Measurements from ENCODE around the gene SEC22B. TPM values are rescaled to one million over a fixed set of nuclear protein-coding genes. Genes with fewer than 3 reads are reported as not detected.
"Not testable (repeated sequence)": the region's sequence is repeated elsewhere in the genome, so short reads cannot be mapped to it uniquely, and the experiment has no call there.

Gene SEC22B
- polyA plus RNA-seq, 2 donors: 9.8 to 10.0 TPM

DNA sequence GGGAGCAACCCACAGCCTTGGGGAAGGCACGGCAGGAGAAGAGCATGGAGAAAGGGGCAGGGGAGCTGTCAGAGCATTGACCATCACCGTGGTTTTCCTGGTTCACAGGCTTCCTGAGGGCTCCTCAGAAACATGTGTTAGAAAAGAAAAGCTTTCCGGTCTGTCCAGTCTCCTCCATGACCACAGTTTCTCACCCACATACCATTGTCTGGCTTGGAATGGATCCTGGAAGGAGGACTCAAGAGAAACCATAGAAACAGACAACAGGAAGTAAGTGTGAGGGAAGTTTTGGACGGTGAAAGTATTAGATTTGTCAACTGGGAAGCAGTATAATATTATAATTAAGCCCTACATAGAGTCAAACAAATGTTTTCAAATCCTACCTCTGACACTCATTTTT, 55.8 kb downstream of the SEC22B start:
- not testable (repeated sequence) for H3K27ac ChIP-seq (ENCODE audit: low read depth in 2 of 2, low read length in 1 of 2); H3K27me3 ChIP-seq (ENCODE audit: control insufficient read depth in 1 of 2, insufficient read depth in 2 of 2, low read length in 2 of 2); H3K36me3 ChIP-seq (ENCODE audit: control insufficient read depth in 2 of 2, insufficient read depth in 2 of 2, low read length in 1 of 2); H3K4me3 ChIP-seq (ENCODE audit: low read depth in 1 of 2, low read length in 2 of 2); H3K4me1 ChIP-seq (ENCODE audit: control insufficient read depth in 2 of 2, insufficient read depth in 2 of 2, low read length in 1 of 2); H3K9me3 ChIP-seq (ENCODE audit: control insufficient read depth in 2 of 2, insufficient read depth in 1 of 2, low read depth in 1 of 2, low read length in 1 of 2)
- WGBS, 2 donors: 40% methylated on average over 1 of the region's 4 CpGs; no CpG with 5 or more reads in 1 of the 2 donors

DNA sequence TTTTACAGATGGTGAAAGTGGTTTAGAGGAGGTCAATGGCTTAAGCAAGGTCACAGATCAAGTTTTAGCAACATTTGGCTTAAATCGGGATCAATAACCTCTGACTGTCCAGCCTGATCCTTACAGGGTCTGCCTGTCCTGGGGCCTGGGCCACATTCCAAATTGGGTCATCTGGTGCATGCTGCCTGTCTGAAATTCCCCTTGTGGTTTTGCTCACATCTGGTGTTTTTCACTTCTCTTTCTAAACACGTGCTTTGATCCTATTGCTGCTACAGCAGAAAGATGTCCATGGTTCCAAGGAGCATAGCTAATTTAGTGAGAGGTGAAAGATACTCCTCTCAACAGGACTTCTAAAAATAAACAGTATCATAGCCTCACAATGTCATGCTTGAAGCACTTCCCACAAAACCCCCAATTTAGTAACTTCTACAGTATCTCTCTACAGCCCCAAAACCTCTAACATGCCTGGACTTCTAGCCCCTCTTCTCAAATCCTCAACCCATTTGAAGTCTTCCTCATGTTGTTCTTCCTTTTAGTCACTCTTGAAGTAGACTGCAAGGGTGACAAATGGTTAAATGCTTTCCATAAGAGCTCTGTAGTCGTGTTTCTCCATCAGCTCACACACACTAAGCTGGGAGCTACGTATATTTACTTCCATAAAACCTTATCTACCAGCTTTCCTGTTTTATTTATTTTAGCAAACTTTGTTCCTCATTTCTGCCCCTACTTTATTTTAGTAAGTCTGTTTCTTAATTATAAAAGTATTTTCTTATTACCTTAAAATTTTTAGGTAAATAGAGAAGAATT, 58.7 kb downstream of the SEC22B start:
- H3K27me3 ChIP-seq (ENCODE audit: control insufficient read depth in 1 of 2, insufficient read depth in 2 of 2, low read length in 2 of 2); H3K9me3 ChIP-seq (ENCODE audit: control insufficient read depth in 2 of 2, insufficient read depth in 1 of 2, low read depth in 1 of 2, low read length in 1 of 2); H3K4me3 ChIP-seq (ENCODE audit: low read depth in 1 of 2, low read length in 2 of 2); H3K36me3 ChIP-seq (ENCODE audit: control insufficient read depth in 2 of 2, insufficient read depth in 2 of 2, low read length in 1 of 2); H3K27ac ChIP-seq (ENCODE audit: low read depth in 2 of 2, low read length in 1 of 2); H3K4me1 ChIP-seq (ENCODE audit: control insufficient read depth in 2 of 2, insufficient read depth in 2 of 2, low read length in 1 of 2): not testable (repeated sequence)
- WGBS, 2 donors: 47 to 57% methylated on average over 2 to 3 of the region's 4 CpGs

DNA sequence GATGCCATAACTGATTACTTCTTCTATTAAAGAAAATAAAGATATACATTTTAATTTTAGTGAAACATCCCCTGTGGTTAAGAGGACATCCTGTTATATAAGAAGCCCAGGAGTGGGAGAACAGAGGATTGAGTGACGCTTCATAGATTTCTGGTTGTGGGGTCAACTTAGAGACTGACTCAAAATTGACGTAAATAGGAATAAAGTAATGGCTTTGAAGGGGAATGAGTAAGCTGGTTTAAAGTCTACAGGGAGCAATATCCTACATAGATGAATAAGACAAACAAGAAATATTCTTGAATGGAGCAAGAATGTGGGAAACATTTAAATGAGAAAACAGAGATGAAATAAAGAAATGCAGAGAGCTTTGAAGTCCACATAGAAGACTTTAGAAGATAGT, 60.2 kb downstream of the SEC22B start:
- H3K4me1 ChIP-seq (ENCODE audit: control insufficient read depth in 2 of 2, insufficient read depth in 2 of 2, low read length in 1 of 2); H3K36me3 ChIP-seq (ENCODE audit: control insufficient read depth in 2 of 2, insufficient read depth in 2 of 2, low read length in 1 of 2); H3K4me3 ChIP-seq (ENCODE audit: low read depth in 1 of 2, low read length in 2 of 2); H3K27me3 ChIP-seq (ENCODE audit: control insufficient read depth in 1 of 2, insufficient read depth in 2 of 2, low read length in 2 of 2); H3K27ac ChIP-seq (ENCODE audit: low read depth in 2 of 2, low read length in 1 of 2); H3K9me3 ChIP-seq (ENCODE audit: control insufficient read depth in 2 of 2, insufficient read depth in 1 of 2, low read depth in 1 of 2, low read length in 1 of 2): not testable (repeated sequence)
- 92 to 95% methylated on average over 2 of the region's 2 CpGs for WGBS, 2 donors

DNA sequence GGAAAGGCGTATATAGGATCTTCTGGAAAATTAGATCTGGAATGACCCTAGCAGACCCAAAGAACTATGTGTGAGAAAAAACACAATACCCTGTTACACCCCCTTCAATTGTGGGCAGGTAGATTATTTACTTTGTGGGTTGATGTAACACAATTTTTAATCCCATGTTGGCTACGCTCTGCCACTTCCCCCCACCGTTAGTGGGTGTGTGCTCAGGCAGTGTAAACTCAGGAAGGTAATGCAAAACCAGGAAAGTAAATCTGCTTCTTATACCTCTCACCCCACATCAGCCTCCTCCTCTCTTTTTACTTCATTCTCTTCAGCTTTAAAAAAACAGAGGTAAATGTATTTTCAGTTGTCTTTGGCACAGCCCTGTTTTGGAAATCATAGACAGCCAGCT, 63.2 kb downstream of the SEC22B start:
- H3K27me3 ChIP-seq (ENCODE audit: control insufficient read depth in 1 of 2, insufficient read depth in 2 of 2, low read length in 2 of 2); H3K36me3 ChIP-seq (ENCODE audit: control insufficient read depth in 2 of 2, insufficient read depth in 2 of 2, low read length in 1 of 2); H3K27ac ChIP-seq (ENCODE audit: low read depth in 2 of 2, low read length in 1 of 2); H3K9me3 ChIP-seq (ENCODE audit: control insufficient read depth in 2 of 2, insufficient read depth in 1 of 2, low read depth in 1 of 2, low read length in 1 of 2); H3K4me1 ChIP-seq (ENCODE audit: control insufficient read depth in 2 of 2, insufficient read depth in 2 of 2, low read length in 1 of 2); H3K4me3 ChIP-seq (ENCODE audit: low read depth in 1 of 2, low read length in 2 of 2): not testable (repeated sequence)
- 17 to 33% methylated on average over 1 of the region's 3 CpGs for WGBS, 2 donors

DNA sequence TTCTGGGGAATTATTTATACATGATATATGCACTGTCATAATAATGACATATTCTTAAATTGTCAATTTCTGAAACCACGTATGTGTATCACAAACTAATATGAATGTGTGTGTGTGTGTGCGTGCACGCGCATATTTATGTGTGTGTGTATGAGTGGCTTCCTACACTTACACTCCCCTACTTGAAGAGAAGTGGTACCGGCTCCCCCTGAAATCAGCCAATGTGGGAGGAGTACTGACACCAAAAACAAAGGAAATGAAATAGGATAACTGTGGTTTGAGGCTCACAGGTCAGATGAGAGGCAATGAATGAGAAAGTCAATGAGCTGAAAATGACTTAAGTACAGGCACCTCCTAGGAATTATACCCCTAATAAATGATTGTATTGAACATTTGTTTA, 64.1 kb downstream of the SEC22B start:
- H3K36me3 ChIP-seq (ENCODE audit: control insufficient read depth in 2 of 2, insufficient read depth in 2 of 2, low read length in 1 of 2); H3K27ac ChIP-seq (ENCODE audit: low read depth in 2 of 2, low read length in 1 of 2); H3K4me1 ChIP-seq (ENCODE audit: control insufficient read depth in 2 of 2, insufficient read depth in 2 of 2, low read length in 1 of 2); H3K27me3 ChIP-seq (ENCODE audit: control insufficient read depth in 1 of 2, insufficient read depth in 2 of 2, low read length in 2 of 2); H3K9me3 ChIP-seq (ENCODE audit: control insufficient read depth in 2 of 2, insufficient read depth in 1 of 2, low read depth in 1 of 2, low read length in 1 of 2); H3K4me3 ChIP-seq (ENCODE audit: low read depth in 1 of 2, low read length in 2 of 2): not testable (repeated sequence)
- WGBS, 2 donors: 83 to 87% methylated on average over 5 of the region's 5 CpGs

DNA sequence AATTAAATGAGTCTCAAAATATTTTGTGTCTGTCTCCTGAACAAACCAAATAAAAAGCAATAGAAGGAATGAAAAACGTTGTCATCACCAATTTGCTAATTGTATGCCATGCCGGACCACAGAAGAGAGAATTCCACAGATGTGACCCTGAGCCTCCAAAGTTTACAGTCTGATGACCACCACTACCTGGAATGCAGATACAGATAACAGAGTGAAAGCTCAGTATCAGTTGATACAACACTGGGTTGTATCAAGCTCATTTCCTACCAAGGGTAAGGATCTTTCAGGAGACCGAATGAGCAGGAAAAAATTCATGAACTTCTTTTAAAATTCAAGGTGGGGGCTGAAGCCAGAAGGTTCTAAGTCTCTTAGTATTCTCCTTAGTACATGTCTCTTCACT, 64.5 kb downstream of the SEC22B start:
- H3K36me3 ChIP-seq (ENCODE audit: control insufficient read depth in 2 of 2, insufficient read depth in 2 of 2, low read length in 1 of 2); H3K4me1 ChIP-seq (ENCODE audit: control insufficient read depth in 2 of 2, insufficient read depth in 2 of 2, low read length in 1 of 2); H3K27ac ChIP-seq (ENCODE audit: low read depth in 2 of 2, low read length in 1 of 2); H3K27me3 ChIP-seq (ENCODE audit: control insufficient read depth in 1 of 2, insufficient read depth in 2 of 2, low read length in 2 of 2); H3K4me3 ChIP-seq (ENCODE audit: low read depth in 1 of 2, low read length in 2 of 2); H3K9me3 ChIP-seq (ENCODE audit: control insufficient read depth in 2 of 2, insufficient read depth in 1 of 2, low read depth in 1 of 2, low read length in 1 of 2): not testable (repeated sequence)
- WGBS, 2 donors: no CpG with 5 or more reads among the region's 3 CpGs

DNA sequence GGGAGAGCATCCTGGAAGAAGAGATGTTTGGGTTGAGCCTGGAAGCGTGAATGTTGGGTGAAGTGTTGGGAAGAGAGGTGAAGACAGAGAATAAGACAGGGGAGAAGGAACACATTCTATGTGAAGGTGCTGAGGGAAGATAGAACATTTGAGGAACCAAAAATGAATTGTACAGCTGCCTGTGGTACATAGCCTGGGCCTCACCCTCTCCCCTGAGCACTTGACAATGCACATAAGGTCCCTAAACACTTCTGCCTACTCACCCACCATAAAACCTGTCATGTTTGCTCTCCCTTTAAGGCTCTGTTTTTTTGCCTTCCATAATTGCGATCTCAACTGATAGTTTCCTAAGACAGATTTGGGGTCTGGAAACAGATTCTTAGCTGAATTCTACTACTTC, 65.3 kb downstream of the SEC22B start:
- H3K9me3 ChIP-seq (ENCODE audit: control insufficient read depth in 2 of 2, insufficient read depth in 1 of 2, low read depth in 1 of 2, low read length in 1 of 2); H3K27me3 ChIP-seq (ENCODE audit: control insufficient read depth in 1 of 2, insufficient read depth in 2 of 2, low read length in 2 of 2); H3K36me3 ChIP-seq (ENCODE audit: control insufficient read depth in 2 of 2, insufficient read depth in 2 of 2, low read length in 1 of 2); H3K4me3 ChIP-seq (ENCODE audit: low read depth in 1 of 2, low read length in 2 of 2); H3K27ac ChIP-seq (ENCODE audit: low read depth in 2 of 2, low read length in 1 of 2); H3K4me1 ChIP-seq (ENCODE audit: control insufficient read depth in 2 of 2, insufficient read depth in 2 of 2, low read length in 1 of 2): not testable (repeated sequence)
- WGBS, 2 donors: 100% methylated on average over 1 of the region's 2 CpGs; no CpG with 5 or more reads in 1 of the 2 donors

DNA sequence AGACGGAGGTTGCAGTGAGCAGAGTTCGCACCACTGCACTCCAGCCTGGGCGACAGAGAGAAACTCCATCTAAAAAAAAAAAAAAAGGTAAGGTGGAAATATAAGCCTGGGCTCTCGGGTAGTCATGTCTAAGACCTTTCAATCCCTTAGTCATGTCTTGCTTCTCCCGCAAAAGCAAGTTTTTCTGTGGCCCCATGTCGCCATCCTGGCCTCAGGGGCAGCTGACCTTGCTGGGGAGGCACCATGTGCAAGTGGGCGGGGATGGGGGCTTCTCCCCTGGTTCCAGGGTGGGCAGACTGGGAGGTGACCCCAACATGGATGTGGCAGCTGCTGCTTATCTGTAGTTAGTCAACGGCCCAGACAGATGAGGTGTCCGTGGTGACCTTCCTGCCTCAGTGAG, 66.7 kb downstream of the SEC22B start:
- 89 to 97% methylated on average over 7 of the region's 9 CpGs for WGBS, 2 donors
- not testable (repeated sequence) for H3K4me1 ChIP-seq (ENCODE audit: control insufficient read depth in 2 of 2, insufficient read depth in 2 of 2, low read length in 1 of 2); H3K27ac ChIP-seq (ENCODE audit: low read depth in 2 of 2, low read length in 1 of 2); H3K27me3 ChIP-seq (ENCODE audit: control insufficient read depth in 1 of 2, insufficient read depth in 2 of 2, low read length in 2 of 2); H3K9me3 ChIP-seq (ENCODE audit: control insufficient read depth in 2 of 2, insufficient read depth in 1 of 2, low read depth in 1 of 2, low read length in 1 of 2); H3K4me3 ChIP-seq (ENCODE audit: low read depth in 1 of 2, low read length in 2 of 2); H3K36me3 ChIP-seq (ENCODE audit: control insufficient read depth in 2 of 2, insufficient read depth in 2 of 2, low read length in 1 of 2)

DNA sequence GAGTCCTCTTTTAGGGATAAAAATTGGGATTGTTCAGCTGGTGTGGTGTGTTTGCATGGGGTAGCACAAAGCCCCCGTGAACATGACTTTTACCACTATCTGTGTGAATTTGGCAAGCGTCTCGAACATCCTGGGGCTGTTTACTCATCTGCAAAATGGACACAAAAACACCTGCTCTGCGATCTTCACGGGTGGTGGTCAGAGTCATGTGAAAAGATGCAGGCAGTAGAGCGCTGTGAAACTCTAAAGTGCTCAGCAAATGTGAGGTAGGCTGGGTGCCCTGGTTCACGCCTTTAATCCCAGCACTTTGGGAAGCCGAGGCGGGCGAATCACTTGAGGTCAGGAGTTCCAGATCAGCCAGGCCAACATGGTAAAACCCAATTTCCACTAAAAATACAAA, 67.1 kb downstream of the SEC22B start:
- 90% methylated on average over 5 to 9 of the region's 10 CpGs for WGBS, 2 donors
- H3K4me3 ChIP-seq (ENCODE audit: low read depth in 1 of 2, low read length in 2 of 2); H3K36me3 ChIP-seq (ENCODE audit: control insufficient read depth in 2 of 2, insufficient read depth in 2 of 2, low read length in 1 of 2); H3K4me1 ChIP-seq (ENCODE audit: control insufficient read depth in 2 of 2, insufficient read depth in 2 of 2, low read length in 1 of 2); H3K27me3 ChIP-seq (ENCODE audit: control insufficient read depth in 1 of 2, insufficient read depth in 2 of 2, low read length in 2 of 2); H3K27ac ChIP-seq (ENCODE audit: low read depth in 2 of 2, low read length in 1 of 2); H3K9me3 ChIP-seq (ENCODE audit: control insufficient read depth in 2 of 2, insufficient read depth in 1 of 2, low read depth in 1 of 2, low read length in 1 of 2): not testable (repeated sequence)

DNA sequence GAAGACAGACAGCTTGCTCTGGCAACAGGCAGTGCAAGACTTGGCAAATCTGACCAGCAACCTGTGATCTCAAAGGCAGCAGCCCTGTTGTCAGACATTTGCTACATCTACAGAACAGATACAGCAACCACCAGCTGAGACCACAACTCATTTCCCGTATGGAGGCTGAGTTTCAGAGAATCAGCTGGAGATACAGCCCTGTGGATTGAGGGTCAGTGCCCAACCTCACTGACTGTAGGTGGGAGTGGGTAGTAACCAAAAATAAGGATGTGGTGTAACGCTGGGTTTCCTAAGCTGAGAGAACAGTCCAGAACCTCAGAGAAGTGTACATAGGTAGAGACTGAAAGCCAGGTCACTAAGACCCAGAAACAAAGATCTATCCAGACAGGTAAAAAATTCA, 71.0 kb downstream of the SEC22B start:
- H3K4me1 ChIP-seq (ENCODE audit: control insufficient read depth in 2 of 2, insufficient read depth in 2 of 2, low read length in 1 of 2); H3K27ac ChIP-seq (ENCODE audit: low read depth in 2 of 2, low read length in 1 of 2); H3K9me3 ChIP-seq (ENCODE audit: control insufficient read depth in 2 of 2, insufficient read depth in 1 of 2, low read depth in 1 of 2, low read length in 1 of 2); H3K36me3 ChIP-seq (ENCODE audit: control insufficient read depth in 2 of 2, insufficient read depth in 2 of 2, low read length in 1 of 2); H3K27me3 ChIP-seq (ENCODE audit: control insufficient read depth in 1 of 2, insufficient read depth in 2 of 2, low read length in 2 of 2); H3K4me3 ChIP-seq (ENCODE audit: low read depth in 1 of 2, low read length in 2 of 2): not testable (repeated sequence)
- 76 to 86% methylated on average over 1 of the region's 2 CpGs for WGBS, 2 donors

Measured in esophagus (tissue), 2 donors.